ENCODE results near the gene UBC.

The UBC gene

GRCh38 chr12:124872068-124872719, 42.3 kb downstream of the UBC start:
- DNase-seq (ENCODE audit: low read depth): no peak
- TF ChIP-seq CTCF (IDR thresholded peaks at IDR 0.05; ENCODE audit: low read length, missing control alignments): no peak
- H3K4me3 ChIP-seq (replicated peaks; ENCODE audit: low read depth, low read length): no peak overlapping the region

- no peak overlapping the region for H3K4me3 ChIP-seq (replicated peaks; ENCODE audit: low read depth, low read length)
- DNase-seq (ENCODE audit: low read depth): no peak
- no peak for TF ChIP-seq CTCF (IDR thresholded peaks at IDR 0.05; ENCODE audit: low read length, missing control alignments)
Observed at GRCh38 chr12:124871297-124871696, 43.2 kb downstream of the UBC start.

GRCh38 chr12:124870515-124870914, 43.9 kb downstream of the UBC start:
- no peak overlapping the region for H3K4me3 ChIP-seq (replicated peaks; ENCODE audit: low read depth, low read length)
- no peak for TF ChIP-seq CTCF (IDR thresholded peaks at IDR 0.05; ENCODE audit: low read length, missing control alignments)
- no peak for DNase-seq (ENCODE audit: low read depth)

- H3K4me3 ChIP-seq (replicated peaks; ENCODE audit: low read depth, low read length): no peak overlapping the region
- DNase-seq (ENCODE audit: low read depth): no peak
- no peak for TF ChIP-seq CTCF (IDR thresholded peaks at IDR 0.05; ENCODE audit: low read length, missing control alignments)
Observed at GRCh38 chr12:124869059-124869665, 45.3 kb downstream of the UBC start.

GRCh38 chr12:124868252-124869058, 46.0 kb downstream of the UBC start:
- no peak for DNase-seq (ENCODE audit: low read depth)
- no peak overlapping the region for H3K4me3 ChIP-seq (replicated peaks; ENCODE audit: low read depth, low read length)
- TF ChIP-seq CTCF (IDR thresholded peaks at IDR 0.05; ENCODE audit: low read length, missing control alignments): no peak

- H3K4me3 ChIP-seq (replicated peaks; ENCODE audit: low read depth, low read length): no peak overlapping the region
- TF ChIP-seq CTCF (IDR thresholded peaks at IDR 0.05; ENCODE audit: low read length, missing control alignments): no peak
- DNase-seq (ENCODE audit: low read depth): peak; percentile 78
Observed at GRCh38 chr12:124867401-124867930, 47.0 kb downstream of the UBC start.

All from fibroblast of pulmonary artery (primary cell).